Heart right ventricle (tissue), 16 donors: Measurements from ENCODE around the gene GMEB1. TPM values are rescaled to one million over a fixed set of nuclear protein-coding genes. Genes with fewer than 3 reads are reported as not detected.
A peak's percentile ranks its signal among the peaks of the same experiment; 100 is the strongest.

ENCODE experiments used
- ATAC-seq, 8 donors: fragments of 200-7000 bp; cut with Tn5 transposase; one replicate each; pipeline ENCODE4 v1.9.1; 2020; ENCODE audit warnings: mild to moderate bottlenecking in 8 of 8, moderate library complexity in 8 of 8, moderate number of reproducible peaks in 1 of 8
- DNase-seq, 2 donors: peaks; one replicate each; pipeline ENCODE4 v3.0.0-alpha.2; 2020
- H3K27ac ChIP-seq, 10 donors: fragments of 200-600 bp; sonication (generic) in 2 of 10; one replicate each; pipeline versions ENCODE4 v1.5.0 to v1.8.0; 2020 to 2022; ENCODE audit warnings: mild to moderate bottlenecking in 3 of 10
- H3K27me3 ChIP-seq, 7 donors: fragments of 200-600 bp; one replicate each; pipeline ENCODE4 v1.8.0; 2021 to 2022; ENCODE audit warnings: mild to moderate bottlenecking in 2 of 7
- H3K36me3 ChIP-seq, 9 donors: fragments of 200-600 bp; sonication (generic) in 1 of 9; one replicate each; pipeline versions ENCODE4 v1.5.0 to v1.8.0; 2020 to 2022; ENCODE audit warnings: mild to moderate bottlenecking in 2 of 9
- H3K4me1 ChIP-seq, 9 donors: fragments of 200-600 bp; sonication (generic) in 1 of 9; one replicate each; pipeline versions ENCODE4 v1.5.0 to v1.8.0; 2020 to 2022; ENCODE audit warnings: mild to moderate bottlenecking in 4 of 9
- H3K4me3 ChIP-seq, 10 donors: fragments of 200-600 bp; sonication (generic) in 2 of 10; one replicate each; pipeline versions ENCODE4 v1.5.0 to v1.8.0; 2020 to 2022; ENCODE audit warnings: mild to moderate bottlenecking in 7 of 10, moderate library complexity in 2 of 10
- H3K9me3 ChIP-seq, 11 donors: fragments of 200-600 bp in 10 of 11; sonication (generic) in 2 of 11; one replicate each; pipeline versions ENCODE4 v1.5.0 to v1.8.0; 2013 to 2022; ENCODE audit warnings: mild to moderate bottlenecking in 2 of 11, control low read depth in 1 of 11, moderate library complexity in 1 of 11
- WGBS, 2 donors: extraction: QIAGEN DNeasy Blood & Tissue Kit; methylation state at CpG; one replicate each; pipeline ENCODE4 v1.1.7; 2013; ENCODE audit warnings: inconsistent platforms in 1 of 2; 5-methylcytosine and 5-hydroxymethylcytosine counted together
- intact Hi-C, 10 donors: fragments of 100-400 bp; cut with DNase I; formaldehyde crosslinking; loops; one replicate each; pipeline versions ENCODE4 v1.11.1 to v1.14.2; 2022
- long read RNA-seq, 3 donors: library from polyadenylated mRNA; unstranded; transcript quantifications; one replicate each; pipeline ENCODE4 v2.0.0, GENCODE V29; 2020 to 2021
- polyA plus RNA-seq, 2 donors: library from polyadenylated mRNA; stranded (reverse); fragments of 200-250 nt; gene quantifications; one replicate each; pipeline ENCODE4 v1.2.3, GENCODE V29; 2013
- total RNA-seq, 10 donors: library from RNA; stranded (reverse); fragmentation: NEBNext Ultra II Directional in 3 of 10; extraction: Animal tissue kit (Norgen Biotek cat#: 25700) in 3 of 10; gene quantifications; one replicate each; pipeline versions ENCODE4 v1.2.1 to v1.2.4, GENCODE V29; 2021 to 2023
- TF ChIP-seq, protein P1 (sequence below), 9 donors: fragments of 200-600 bp; sonication (generic) in 2 of 9; IDR thresholded peaks; one replicate each; pipeline versions ENCODE4 v1.5.0 to v1.8.0; 2021 to 2022; ENCODE audit warnings: antibody characterized with exemption in 9 of 9, mild to moderate bottlenecking in 5 of 9, moderate library complexity in 1 of 9
- donor health status: Arrhythmogenic right ventricular cardiomyopathy.
- donor health status: ischemic (EF 13 %, LVEDD 7.1; RV severe dilation, severe dysfunction).
- donor health status: healthy with polysubstance abuse.
- donor health status: DM: no; HTN: yes; CAD: no.
- donor health status: DM: no; HTN: no; CAD: no.
- donor health status: ischemic (EF 25% LVEDD 6.9; RV normal size, moderate dysfunction).
- donor health status: ischemic (EF 25% LVEDD 5.7; RV mildly dilated, moderate dysfunction).
- donor health status: healthy.
- donor health status: DM: yes; HTN: yes; CAD: no.
- donor health status: Ischemic cardiomyopathy.
- donor health status: ischemic (EF 35%, LVEDD 5.7; RV mildly dilated, moderate dysfunction).
- donor health status: nonischemic (EF 11% LVEDD 7.7; RV severe dilation, severe dysfunction).
- donor health status: DM: yes; HTN: yes; CAD: no.
- donor health status: PGD.
- donor health status: ischemic (EF 29% LVEDD 5.4; RV normal size, mild dysfunction).
- donor health status: nonischemic (EF 23%, LVEDD 6.1; RV moderate dilation, normal function).

Gene GMEB1, protein sequence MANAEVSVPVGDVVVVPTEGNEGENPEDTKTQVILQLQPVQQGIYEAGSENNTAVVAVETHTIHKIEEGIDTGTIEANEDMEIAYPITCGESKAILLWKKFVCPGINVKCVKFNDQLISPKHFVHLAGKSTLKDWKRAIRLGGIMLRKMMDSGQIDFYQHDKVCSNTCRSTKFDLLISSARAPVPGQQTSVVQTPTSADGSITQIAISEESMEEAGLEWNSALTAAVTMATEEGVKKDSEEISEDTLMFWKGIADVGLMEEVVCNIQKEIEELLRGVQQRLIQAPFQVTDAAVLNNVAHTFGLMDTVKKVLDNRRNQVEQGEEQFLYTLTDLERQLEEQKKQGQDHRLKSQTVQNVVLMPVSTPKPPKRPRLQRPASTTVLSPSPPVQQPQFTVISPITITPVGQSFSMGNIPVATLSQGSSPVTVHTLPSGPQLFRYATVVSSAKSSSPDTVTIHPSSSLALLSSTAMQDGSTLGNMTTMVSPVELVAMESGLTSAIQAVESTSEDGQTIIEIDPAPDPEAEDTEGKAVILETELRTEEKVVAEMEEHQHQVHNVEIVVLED
- 1 to 10 TPM; 5.1 to 7.4 (median 6.4) TPM for total RNA-seq
- polyA plus RNA-seq, result 1 to 10 TPM; 2.0 to 3.7 TPM
- long read RNA-seq, donor 1, full-length matches to known transcripts, result 4 of 5 reads
- long read RNA-seq, donor 1, partial matches to known transcripts, result 0 of 5 reads
- long read RNA-seq, donor 1, other reads (novel, unspliced or antisense), result 1 of 5 reads
- long read RNA-seq, donor 2, full-length matches to known transcripts, result 5 of 5 reads
- long read RNA-seq, donor 2, partial matches to known transcripts, result 0 of 5 reads
- long read RNA-seq, donor 2, other reads (novel, unspliced or antisense), result 0 of 5 reads
- long read RNA-seq, donor 3, full-length matches to known transcripts, result 9 of 13 reads
- long read RNA-seq, donor 3, partial matches to known transcripts, result 1 of 13 reads
- long read RNA-seq, donor 3, other reads (novel, unspliced or antisense), result 3 of 13 reads

DNA sequence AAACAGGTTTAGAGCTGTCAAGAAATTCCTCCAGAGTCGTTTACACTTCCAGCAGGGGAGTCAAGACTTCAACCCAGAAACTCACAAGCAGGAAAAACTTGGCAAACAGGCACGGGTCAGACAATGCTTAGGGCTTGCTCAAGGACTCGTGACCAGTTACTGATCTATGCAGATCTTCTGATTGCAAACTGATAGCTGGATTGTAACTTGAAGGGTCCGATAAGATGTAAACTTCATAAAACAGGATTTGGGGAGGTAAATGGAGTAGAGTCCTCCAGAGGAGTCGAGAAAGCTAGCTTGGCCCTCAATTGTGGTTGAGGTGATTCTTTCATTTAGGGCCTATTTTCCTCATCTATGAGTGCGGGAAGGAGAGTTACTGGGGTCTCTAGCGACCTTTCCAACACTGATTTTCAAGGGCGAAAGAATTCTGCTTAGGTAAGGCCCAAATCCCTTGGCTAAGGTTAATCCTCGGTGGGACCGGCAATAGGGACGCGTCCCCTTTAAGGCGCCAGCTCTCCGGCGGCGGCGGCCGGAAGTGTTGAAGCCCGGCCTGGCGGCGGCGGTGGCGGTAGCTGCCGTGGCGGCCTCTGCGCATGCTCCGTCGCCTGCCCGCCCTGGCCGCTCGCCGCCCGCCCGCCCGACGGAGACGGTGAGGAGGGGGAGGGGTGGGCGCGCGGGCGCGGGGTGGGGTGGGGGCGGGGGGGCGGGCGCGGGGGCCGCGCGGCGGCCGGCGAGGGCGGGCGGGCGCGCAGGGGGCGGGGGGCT, at the start of gene GMEB1:
GMEB1 (plus strand) TSS at position 594 of the 765 bp plus-strand sequence. CDS start 14,829 bp downstream, outside the sequence.
- H3K36me3 ChIP-seq, result no peaks in the 10 kb centered on the region
- DNase-seq (peak; percentile 83 to 90), ATAC-seq (peak; percentile 88 to 95 (median 92))
- H3K4me3 ChIP-seq, result peak within 1 kb of the TSS; percentile 93 to 100 (median 98)
- H3K4me1 ChIP-seq, result peaks cover 5 to 26% (median 18%) of the 10 kb centered on the region in 9 donors
- peak within 1 kb of the TSS; percentile 98 to 100 (median 100) for H3K27ac ChIP-seq
- 1 to 2% methylated on average over 33 to 56 of the region's 57 CpGs for WGBS, 2 donors
- no peaks in the 10 kb centered on the region for H3K27me3 ChIP-seq
- H3K9me3 ChIP-seq, result no peaks in the 10 kb centered on the region
- intact Hi-C loops, result loop anchor here in 5 of 10 donors (1.0 to 10.0 kb wide), 3 partner anchors 20 to 56 kb away; partner anchors contain the start of genes RNU11 (in 2 of the 5) and TAF12 (in 2 of the 5)
- TF ChIP-seq, protein P1, sequence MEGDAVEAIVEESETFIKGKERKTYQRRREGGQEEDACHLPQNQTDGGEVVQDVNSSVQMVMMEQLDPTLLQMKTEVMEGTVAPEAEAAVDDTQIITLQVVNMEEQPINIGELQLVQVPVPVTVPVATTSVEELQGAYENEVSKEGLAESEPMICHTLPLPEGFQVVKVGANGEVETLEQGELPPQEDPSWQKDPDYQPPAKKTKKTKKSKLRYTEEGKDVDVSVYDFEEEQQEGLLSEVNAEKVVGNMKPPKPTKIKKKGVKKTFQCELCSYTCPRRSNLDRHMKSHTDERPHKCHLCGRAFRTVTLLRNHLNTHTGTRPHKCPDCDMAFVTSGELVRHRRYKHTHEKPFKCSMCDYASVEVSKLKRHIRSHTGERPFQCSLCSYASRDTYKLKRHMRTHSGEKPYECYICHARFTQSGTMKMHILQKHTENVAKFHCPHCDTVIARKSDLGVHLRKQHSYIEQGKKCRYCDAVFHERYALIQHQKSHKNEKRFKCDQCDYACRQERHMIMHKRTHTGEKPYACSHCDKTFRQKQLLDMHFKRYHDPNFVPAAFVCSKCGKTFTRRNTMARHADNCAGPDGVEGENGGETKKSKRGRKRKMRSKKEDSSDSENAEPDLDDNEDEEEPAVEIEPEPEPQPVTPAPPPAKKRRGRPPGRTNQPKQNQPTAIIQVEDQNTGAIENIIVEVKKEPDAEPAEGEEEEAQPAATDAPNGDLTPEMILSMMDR (IDR thresholded peaks at IDR 0.05), result no peak

- ATAC-seq (no peak), DNase-seq (no peak)
- Histone ChIP-seq H3K36me3 (peaks cover 0 to 4% (median 0%) of the 10 kb centered on the region in 9 donors), H3K4me3 (no peak overlapping the region), H3K27ac (no peak overlapping the region), H3K27me3 (no peaks in the 10 kb centered on the region), H3K9me3 (no peaks in the 10 kb centered on the region), H3K4me1 (no peaks in the 10 kb centered on the region)
- intact Hi-C loops, result no loop called here
- TF ChIP-seq, protein P1 (IDR thresholded peaks at IDR 0.05), result no peak
- WGBS, 2 donors, result 92 to 97% methylated on average over 1 of the region's 1 CpG
These were observed 36.9 kb upstream of the GMEB1 start for GRCh38 chr1:28631713-28632112.

DNA sequence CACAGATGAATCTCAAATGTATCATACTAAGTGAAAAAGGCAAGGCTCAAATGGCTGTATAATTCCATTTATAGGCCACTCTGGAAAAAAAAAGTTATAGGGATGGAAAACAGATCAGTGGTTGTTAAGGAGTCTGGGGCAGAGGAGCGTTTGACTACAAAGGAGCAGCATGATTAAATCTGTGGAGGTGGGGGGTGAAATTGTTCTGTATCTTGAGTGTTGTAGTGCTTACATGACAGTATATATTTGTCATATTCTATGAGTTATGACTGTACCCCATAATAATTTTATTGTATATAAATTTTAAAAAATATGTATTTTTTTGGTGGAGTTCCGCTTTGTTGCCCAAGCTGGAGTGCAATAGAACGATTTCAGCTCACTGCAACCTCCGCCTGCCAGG, 36.0 kb upstream of the GMEB1 start:
- ATAC-seq (no peak), DNase-seq (no peak)
- Histone ChIP-seq H3K4me1 (no peaks in the 10 kb centered on the region), H3K9me3 (no peaks in the 10 kb centered on the region), H3K4me3 (no peak overlapping the region), H3K27me3 (no peaks in the 10 kb centered on the region), H3K36me3 (peaks cover 0 to 4% (median 0%) of the 10 kb centered on the region in 9 donors), H3K27ac (no peak overlapping the region)
- 96% methylated on average over 4 of the region's 4 CpGs for WGBS, 2 donors
- intact Hi-C loops, result no loop called here
- TF ChIP-seq, protein P1 (IDR thresholded peaks at IDR 0.05), result no peak
